Measurements from ENCODE around the gene AJM1. TPM values are rescaled to one million over a fixed set of nuclear protein-coding genes. Genes with fewer than 3 reads are reported as not detected.

AJM1 gene
- total and polyA plus RNA-seq, 2 donors (not counting 1 experiment from before 2014, with no cell fraction given), result 1.7 to 2.9 TPM

GRCh38 chr9:136886610-136887597 is 44.6 kb downstream of the AJM1 start:
- Histone ChIP-seq H3K27ac (ENCODE audit: low read length in 2 of 2) (peak overlapping the region; percentile 78 to 99), H3K9me3 (ENCODE audit: control extremely low read depth in 1 of 3, control insufficient read depth in 2 of 3, insufficient read depth in 1 of 3, low read length in 2 of 3) (no peaks in the 10 kb centered on the region), H3K27me3 (replicated peaks in 1 of 4; ENCODE audit: control extremely low read depth in 1 of 4, control insufficient read depth in 3 of 4, insufficient read depth in 4 of 4, low read length in 3 of 4) (no peaks in the 10 kb centered on the region), H3K79me2 (ENCODE audit: control insufficient read depth, insufficient read depth, low read length) (peaks cover 76% of the 10 kb centered on the region), H3K9ac (ENCODE audit: low read length) (peak overlapping the region; percentile 95), H4K20me1 (ENCODE audit: control insufficient read depth, insufficient read depth, low read length, poor library complexity, severe bottlenecking) (peaks cover 42% of the 10 kb centered on the region), H3K4me1 (ENCODE audit: control insufficient read depth in 2 of 2, insufficient read depth in 2 of 2, low read length in 2 of 2) (peaks cover 22 to 30% of the 10 kb centered on the region in 2 donors), H3K4me3 (ENCODE audit: control extremely low read depth in 1 of 5, extremely low read depth in 1 of 5, insufficient read depth in 1 of 5, low read depth in 2 of 5, low read length in 4 of 5) (peak overlapping the region; percentile 30 to 91 (median 83)), H3K4me2 (replicated peaks; ENCODE audit: low read depth, low read length, poor library complexity, severe bottlenecking) (peak overlapping the region; percentile 99), H3K36me3 (replicated peaks in 1 of 2; ENCODE audit: control extremely low read depth in 1 of 2, control insufficient read depth in 1 of 2, extremely low read depth in 1 of 2, insufficient read depth in 2 of 2, low read length in 1 of 2) (peaks cover 0 to 8% of the 10 kb centered on the region in 2 experiments), H2AFZ (ENCODE audit: insufficient read depth, low read depth, low read length, poor library complexity, severe bottlenecking) (peak overlapping the region; percentile 89)
- Mint-ChIP-seq H3K9me3 (ENCODE audit: insufficient read depth) (no peaks in the 10 kb centered on the region), H3K27me3 (no peaks in the 10 kb centered on the region), H3K4me3 (peak overlapping the region; percentile 91), H3K27ac (peak overlapping the region; percentile 87), H3K4me1 (peaks cover 31% of the 10 kb centered on the region)
- intact Hi-C loops (cut with micrococcal nuclease), result loop anchor here (1.0 to 10.0 kb wide), 7 partner anchors 15 to 318 kb away; partner anchors contain the start of genes EDF1, FBXW5, NDOR1 and PAXX
- ChIA-PET CTCF (interaction anchor here (0.7 to 1.2 kb wide), 4 partner anchors 15 to 148 kb away, joined by 3 read pairs; partner anchors contain the start of gene AJM1), POLR2A (interaction anchor here (0.5 to 4.7 kb wide), 5 partner anchors 10 to 87 kb away, joined by 3 to 23 read pairs (median 7); partner anchors contain the start of gene EDF1)
- DNase-seq, result no peak
- peak; percentile 39 for ATAC-seq (ENCODE audit: low read depth)
- WGBS (ENCODE audit: insufficient coverage), result 2% methylated on average over 76 of the region's 76 CpGs
- no peak for TF ChIP-seq EZH2 (IDR thresholded peaks at IDR 0.05; ENCODE audit: borderline replicate concordance, insufficient read depth, low read depth, low read length, poor library complexity, severe bottlenecking)
- TF ChIP-seq CTCF (IDR thresholded peaks at IDR 0.05), result no peak
